Spleen (tissue), 11 donors: ENCODE results near the gene HELB. TPM values are rescaled to one million over a fixed set of nuclear protein-coding genes. Genes with fewer than 3 reads are reported as not detected.
A peak's percentile ranks its signal among the peaks of the same experiment; 100 is the strongest.

Experiments
- DNase-seq: peaks from one replicate; pipeline ENCODE4 v3.0.0-alpha.2; 2020
- H3K27ac ChIP-seq, 8 donors: fragments of 200-600 bp; sonication (generic) in 7 of 8; 1 replicate in 4 of 8; 2 replicates in 4 of 8; pipeline versions ENCODE4 v1.5.0 to v1.8.0; 2016 to 2021; ENCODE audit warnings: inconsistent platforms in 4 of 8, mild to moderate bottlenecking in 4 of 8, moderate library complexity in 1 of 8
- H3K27me3 ChIP-seq, 7 donors: fragments of 200-600 bp; sonication (generic) in 6 of 7; replicated peaks in 1 of 7; 1 replicate in 4 of 7; 2 replicates in 3 of 7; pipeline versions ENCODE4 v1.5.0 to v1.8.0; 2016 to 2021; ENCODE audit warnings: inconsistent platforms in 3 of 7, mild to moderate bottlenecking in 1 of 7
- H3K36me3 ChIP-seq, 6 donors: fragments of 200-600 bp; sonication (generic) in 5 of 6; 1 replicate in 4 of 6; 2 replicates in 2 of 6; pipeline versions ENCODE4 v1.5.0 to v1.8.0; 2016 to 2021; ENCODE audit warnings: inconsistent platforms in 2 of 6
- H3K4me1 ChIP-seq, 6 donors: fragments of 200-600 bp; sonication (generic) in 5 of 6; 1 replicate in 3 of 6; 2 replicates in 3 of 6; pipeline versions ENCODE4 v1.5.0 to v1.8.0; 2016 to 2021; ENCODE audit warnings: inconsistent platforms in 3 of 6
- H3K4me3 ChIP-seq, 8 donors: fragments of 200-600 bp; sonication (generic) in 7 of 8; 1 replicate in 4 of 8; 2 replicates in 4 of 8; pipeline versions ENCODE4 v1.5.0 to v1.8.0; 2016 to 2021; ENCODE audit warnings: inconsistent platforms in 4 of 8, mild to moderate bottlenecking in 4 of 8, moderate library complexity in 2 of 8
- H3K9me3 ChIP-seq, 8 donors: fragments of 200-600 bp; sonication (generic) in 7 of 8; 1 replicate in 4 of 8; 2 replicates in 4 of 8; pipeline versions ENCODE4 v1.5.0 to v1.8.0; 2016 to 2021; ENCODE audit warnings: inconsistent platforms in 4 of 8
- POLR2A ChIP-seq, 3 donors: fragments of 450-650 bp; IDR thresholded peaks; one replicate each; pipeline ENCODE4 v1.5.1; 2017; ENCODE audit warnings: antibody characterized with exemption in 3 of 3, mild to moderate bottlenecking in 1 of 3
- POLR2AphosphoS5 ChIP-seq, 3 donors: sonication (generic); formaldehyde crosslinking; IDR thresholded peaks; one replicate each; pipeline ENCODE4 v1.5.1; 2017; ENCODE audit warnings: antibody characterized with exemption in 3 of 3
- WGBS, 5 donors: extraction: QIAGEN DNeasy Blood & Tissue Kit in 3 of 5; methylation state at CpG; one replicate each; pipeline versions ENCODE4 v1.1.5 to v1.1.7; 2013 to 2018; 5-methylcytosine and 5-hydroxymethylcytosine counted together
- intact Hi-C: fragments of 100-400 bp; cut with DNase I; formaldehyde crosslinking; loops from one replicate; pipeline ENCODE4 v1.15.0; 2023; ENCODE audit warnings: low total_unique reads
- polyA plus RNA-seq, 3 donors: library from polyadenylated mRNA; stranded (reverse); fragments of 200-250 nt; gene quantifications; one replicate each; pipeline ENCODE4 v1.2.1, GENCODE V29; 2013
- total RNA-seq, 7 donors: library from RNA; depleted of rRNA in 3 of 7; stranded (reverse); fragments of >200 nt in 3 of 7; fragmentation: NEBNext Ultra II Directional in 4 of 7; extraction: Animal tissue kit (Norgen Biotek cat#: 25700) in 4 of 7; gene quantifications; one replicate each; pipeline versions ENCODE4 v1.1.0 to v1.2.1, GENCODE V29; 2016 to 2021
- TF ChIP-seq, protein P1 (sequence below), 11 experiments: fragments of 200-600 bp in 7 of 11; fragments of 450-650 bp in 4 of 11; sonication (generic) in 4 of 11; IDR thresholded peaks in 8 of 11; conservative IDR thresholded peaks in 3 of 11; 1 replicate in 7 of 11; 2 replicates in 4 of 11; pipeline versions ENCODE4 v1.4.0 to v1.8.0; 2016 to 2021; ENCODE audit warnings: antibody characterized with exemption in 11 of 11, inconsistent platforms in 4 of 11, mild to moderate bottlenecking in 1 of 11
- donor health status: healthy with polysubstance abuse.
- donor health status: DM: no; HTN: no; CAD: no; lungs with moderate emphysema.
- donor health status: DM: no; HTN: no; CAD: no.
- donor health status: Bipolar disorder and iron deficiency.
- donor health status: healthy.
- donor health status: DM: no; HTN: no; CAD: no.
- donor health status: DM: yes; HTN: yes; CAD: no.

Gene HELB
- total and polyA plus RNA-seq, 10 donors = 0.83 to 33.7 (median 18.2) TPM

DNA sequence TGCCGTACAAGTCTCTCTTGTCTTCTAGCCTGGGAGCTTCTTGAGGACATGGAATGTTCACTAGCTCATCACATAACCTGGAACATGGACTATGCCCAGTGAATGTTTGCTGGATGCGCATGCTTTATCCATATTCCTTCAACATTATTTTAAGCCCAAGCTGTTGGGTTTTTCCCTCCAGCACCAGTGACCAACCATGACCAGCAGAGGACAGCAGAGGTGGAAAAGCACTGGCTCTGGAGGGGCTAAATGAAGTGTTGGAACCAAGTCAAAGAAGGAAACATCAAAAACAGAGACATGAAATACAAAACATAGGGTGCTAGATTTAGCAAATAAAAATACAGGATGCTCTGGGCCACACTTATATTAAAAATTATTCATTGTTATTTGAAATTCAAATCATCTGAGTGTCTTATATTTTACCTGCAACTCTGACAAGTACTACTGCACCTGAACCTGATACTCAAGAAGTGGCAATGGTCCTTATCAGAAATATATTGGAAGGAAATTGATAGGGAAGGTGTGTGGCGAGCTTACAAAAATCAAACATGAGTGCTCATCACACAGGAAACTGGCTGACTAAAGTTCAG is 23.1 kb upstream of the HELB start:
- TF ChIP-seq, protein P1, sequence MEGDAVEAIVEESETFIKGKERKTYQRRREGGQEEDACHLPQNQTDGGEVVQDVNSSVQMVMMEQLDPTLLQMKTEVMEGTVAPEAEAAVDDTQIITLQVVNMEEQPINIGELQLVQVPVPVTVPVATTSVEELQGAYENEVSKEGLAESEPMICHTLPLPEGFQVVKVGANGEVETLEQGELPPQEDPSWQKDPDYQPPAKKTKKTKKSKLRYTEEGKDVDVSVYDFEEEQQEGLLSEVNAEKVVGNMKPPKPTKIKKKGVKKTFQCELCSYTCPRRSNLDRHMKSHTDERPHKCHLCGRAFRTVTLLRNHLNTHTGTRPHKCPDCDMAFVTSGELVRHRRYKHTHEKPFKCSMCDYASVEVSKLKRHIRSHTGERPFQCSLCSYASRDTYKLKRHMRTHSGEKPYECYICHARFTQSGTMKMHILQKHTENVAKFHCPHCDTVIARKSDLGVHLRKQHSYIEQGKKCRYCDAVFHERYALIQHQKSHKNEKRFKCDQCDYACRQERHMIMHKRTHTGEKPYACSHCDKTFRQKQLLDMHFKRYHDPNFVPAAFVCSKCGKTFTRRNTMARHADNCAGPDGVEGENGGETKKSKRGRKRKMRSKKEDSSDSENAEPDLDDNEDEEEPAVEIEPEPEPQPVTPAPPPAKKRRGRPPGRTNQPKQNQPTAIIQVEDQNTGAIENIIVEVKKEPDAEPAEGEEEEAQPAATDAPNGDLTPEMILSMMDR (IDR thresholded peaks at IDR 0.05 in 8 of 11, conservative IDR thresholded peaks at IDR 0.05 in 3 of 11) = peak in 10 of 11 experiments; percentile 34 to 62 (median 58)
- TF ChIP-seq POLR2A (IDR thresholded peaks at IDR 0.05) (no peak), POLR2AphosphoS5 (IDR thresholded peaks at IDR 0.05) (peak in 1 of 3 donors; percentile 54)
- Histone ChIP-seq H3K27ac (no peak overlapping the region), H3K27me3 (no peaks in the 10 kb centered on the region), H3K9me3 (peaks cover 0 to 6% (median 0%) of the 10 kb centered on the region in 8 donors), H3K36me3 (no peaks in the 10 kb centered on the region), H3K4me3 (no peak overlapping the region), H3K4me1 (peaks cover 4 to 19% (median 8%) of the 10 kb centered on the region in 6 donors)
- intact Hi-C loops = loop anchor here (10.0 kb wide), 1 partner anchor 416 kb away; no protein-coding TSS in a partner anchor
- 38 to 56% (median 49%) methylated on average over 3 of the region's 3 CpGs for WGBS, 5 donors
- DNase-seq = no peak

DNA sequence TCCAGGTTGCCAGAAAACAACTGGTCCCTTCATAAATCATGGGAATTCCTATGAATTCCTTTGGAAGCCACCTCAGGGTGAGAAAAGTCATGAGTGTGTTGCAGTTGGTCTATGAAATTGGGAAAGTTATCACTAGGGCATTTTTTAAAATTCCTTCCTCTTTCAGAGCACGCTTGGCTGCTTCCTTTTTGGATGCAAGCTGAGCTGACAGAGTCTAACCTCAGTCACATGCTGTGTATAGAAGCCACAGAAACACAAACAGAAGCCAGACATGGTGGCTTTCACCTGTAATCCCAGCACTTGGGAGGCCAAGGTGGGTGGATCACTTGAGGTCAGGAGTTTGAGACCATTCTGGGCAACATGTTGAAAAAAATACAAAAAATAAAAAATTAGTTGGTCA is 21.7 kb upstream of the HELB start:
- peaks cover 4 to 19% (median 8%) of the 10 kb centered on the region in 6 donors for H3K4me1 ChIP-seq
- no peak overlapping the region for H3K4me3 ChIP-seq
- H3K27me3 ChIP-seq = no peaks in the 10 kb centered on the region
- TF ChIP-seq POLR2AphosphoS5 (IDR thresholded peaks at IDR 0.05) (no peak), POLR2A (IDR thresholded peaks at IDR 0.05) (no peak)
- TF ChIP-seq, protein P1 (IDR thresholded peaks at IDR 0.05 in 8 of 11, conservative IDR thresholded peaks at IDR 0.05 in 3 of 11) = no peak
- intact Hi-C loops = no loop called here
- no peak for DNase-seq
- H3K27ac ChIP-seq = no peak overlapping the region
- H3K9me3 ChIP-seq = peaks cover 0 to 6% (median 0%) of the 10 kb centered on the region in 8 donors
- H3K36me3 ChIP-seq = no peaks in the 10 kb centered on the region
- WGBS, 5 donors = 26 to 56% (median 38%) methylated on average over 1 of the region's 1 CpG

DNA sequence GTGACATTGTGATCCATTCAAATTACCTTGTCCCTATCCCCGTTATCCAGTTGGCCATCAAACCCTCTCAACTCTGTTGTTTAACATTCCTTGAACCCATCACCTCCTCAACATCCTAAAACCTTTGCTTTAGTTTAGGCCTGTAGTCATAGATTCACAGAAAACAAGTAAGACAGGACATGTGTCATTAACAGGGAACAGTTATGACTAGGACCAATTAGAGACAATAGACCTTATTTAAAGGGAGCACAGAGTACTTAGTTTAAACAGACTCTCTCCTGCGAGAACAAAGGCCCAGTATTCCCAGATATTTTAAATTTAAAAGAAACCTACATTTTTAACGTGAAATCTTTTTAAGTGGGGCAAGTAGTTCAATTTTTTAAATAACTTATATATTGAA is 20.0 kb upstream of the HELB start:
- intact Hi-C loops = no loop called here
- Histone ChIP-seq H3K4me3 (no peak overlapping the region), H3K9me3 (peaks cover 0 to 6% (median 0%) of the 10 kb centered on the region in 8 donors), H3K36me3 (no peaks in the 10 kb centered on the region), H3K27me3 (no peaks in the 10 kb centered on the region), H3K27ac (no peak overlapping the region), H3K4me1 (peaks cover 4 to 25% (median 8%) of the 10 kb centered on the region in 6 donors)
- TF ChIP-seq, protein P1 (IDR thresholded peaks at IDR 0.05 in 8 of 11, conservative IDR thresholded peaks at IDR 0.05 in 3 of 11) = no peak
- TF ChIP-seq POLR2AphosphoS5 (IDR thresholded peaks at IDR 0.05) (no peak), POLR2A (IDR thresholded peaks at IDR 0.05) (no peak)
- DNase-seq = no peak
- 88 to 96% (median 93%) methylated on average over 3 of the region's 3 CpGs for WGBS, 5 donors

DNA sequence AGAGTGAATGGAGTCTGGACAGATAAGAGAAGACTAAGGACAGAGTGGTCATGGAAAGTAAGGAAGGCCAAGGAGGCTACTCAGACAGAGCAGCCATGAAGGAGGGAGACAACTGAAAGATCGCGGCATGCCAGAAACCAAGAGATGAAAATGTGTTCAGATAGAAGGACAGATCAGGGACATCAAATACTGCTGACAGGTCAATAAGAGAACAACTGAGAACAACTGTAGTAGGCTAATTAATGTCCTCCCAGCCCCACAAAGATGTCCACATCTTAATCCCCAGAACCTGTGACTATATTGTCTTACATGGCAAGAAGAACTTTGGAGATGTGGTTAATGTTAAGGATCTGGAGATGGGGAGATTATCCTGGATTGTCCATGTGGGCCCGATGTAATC is 15.0 kb upstream of the HELB start:
- Histone ChIP-seq H3K27me3 (no peaks in the 10 kb centered on the region), H3K27ac (peak overlapping the region in 5 of 8 donors; percentile 30 to 72 (median 43))
- no peak for DNase-seq

More for the DNA sequence above, 15.0 kb upstream of the HELB start:
- Histone ChIP-seq H3K4me3 (no peak overlapping the region), H3K36me3 (no peaks in the 10 kb centered on the region), H3K4me1 (peaks cover 0 to 45% (median 6%) of the 10 kb centered on the region in 6 donors), H3K9me3 (no peaks in the 10 kb centered on the region)
- TF ChIP-seq POLR2AphosphoS5 (IDR thresholded peaks at IDR 0.05) (no peak), POLR2A (IDR thresholded peaks at IDR 0.05) (no peak)
- TF ChIP-seq, protein P1 (IDR thresholded peaks at IDR 0.05 in 8 of 11, conservative IDR thresholded peaks at IDR 0.05 in 3 of 11) = no peak
- intact Hi-C loops = no loop called here
- WGBS, 5 donors = 91 to 100% (median 95%) methylated on average over 3 of the region's 3 CpGs
